IMR-90 (cell line): ENCODE data around the gene ATXN1. TPM values are rescaled to one million over a fixed set of nuclear protein-coding genes. Genes with fewer than 3 reads are reported as not detected.
A peak's percentile ranks its signal among the peaks of the same experiment; 100 is the strongest.

Experiments used
- ATAC-seq: fragments of 200-7000 bp; cut with Tn5 transposase; 2 replicates; pipeline ENCODE4 v1.9.1; 2020; ENCODE audit warnings: low read depth, mild to moderate bottlenecking, moderate library complexity
- BruUV-seq: library from RNA; stranded (reverse); fragments of 400-500 nt; replicated peaks from 2 replicates; lab custom pipeline; 2021; lab: Mats Ljungman, UMichigan
- CTCF ChIA-PET: fragments of 300-600 bp; formaldehyde crosslinking; extraction: SDS; loops from one replicate; lab custom pipeline; 2021; ENCODE audit warnings: antibody characterized with exemption; lab: Yijun Ruan, JAX
- POLR2A ChIA-PET: fragments of 300-600 bp; sonication (Branson Sonifier 250); formaldehyde crosslinking; loops from one replicate; lab custom pipeline; 2022; ENCODE audit warnings: antibody characterized with exemption; ENCODE audit not compliant: unreplicated experiment; lab: Charles Lee
- DNase-seq: peaks from one replicate; pipeline ENCODE4 v3.0.0; 2013
- H2AFZ ChIP-seq: replicated peaks from 2 replicates; pipeline ENCODE3; 2013; ENCODE audit warnings: low read length, mild to moderate bottlenecking; ENCODE audit not compliant: poor library complexity
- H2AK5ac ChIP-seq: 2 replicates; pipeline ENCODE4 v1.6.1; 2013; ENCODE audit warnings: low read depth, low read length, inconsistent platforms
- H2AK9ac ChIP-seq: replicated peaks from 2 replicates; pipeline ENCODE3; 2013; ENCODE audit warnings: mild to moderate bottlenecking, low read depth, low read length, moderate library complexity; ENCODE audit not compliant: poor library complexity
- H2BK120ac ChIP-seq: 2 replicates; pipeline ENCODE4 v1.6.1; 2013; ENCODE audit warnings: low read depth, low read length, inconsistent platforms
- H2BK15ac ChIP-seq: 3 replicates; pipeline ENCODE4 v1.6.1; 2013; ENCODE audit warnings: low read depth, low read length, inconsistent platforms
- H2BK20ac ChIP-seq: 2 replicates; pipeline ENCODE4 v1.6.1; 2013; ENCODE audit warnings: low read depth, mild to moderate bottlenecking, inconsistent platforms, low read length, moderate library complexity
- H2BK5ac ChIP-seq: 2 replicates; pipeline ENCODE4 v1.6.1; 2013; ENCODE audit warnings: mild to moderate bottlenecking, low read depth, low read length, inconsistent platforms; ENCODE audit not compliant: poor library complexity, severe bottlenecking
- H3K14ac ChIP-seq: replicated peaks from 2 replicates; pipeline ENCODE4 v1.6.1; 2013; ENCODE audit warnings: low read depth, low read length, inconsistent platforms
- H3K18ac ChIP-seq: 2 replicates; pipeline ENCODE4 v1.6.1; 2013; ENCODE audit warnings: low read depth, low read length, control low read depth
- H3K23ac ChIP-seq: 2 replicates; pipeline ENCODE4 v1.6.1; 2013; ENCODE audit warnings: low read depth, low read length, inconsistent platforms
- H3K27ac ChIP-seq: 2 replicates; pipeline ENCODE4 v1.5.1; 2013; ENCODE audit warnings: mild to moderate bottlenecking, control low read depth, low read length; ENCODE audit not compliant: insufficient read depth
- H3K27me3 ChIP-seq: 2 replicates; pipeline ENCODE4 v1.6.1; 2013; ENCODE audit warnings: low read length; ENCODE audit not compliant: control insufficient read depth, insufficient read depth
- H3K36me3 ChIP-seq: 2 replicates; pipeline ENCODE4 v1.6.1; 2013; ENCODE audit warnings: low read length, mixed read lengths; ENCODE audit not compliant: control insufficient read depth, insufficient read depth
- H3K4ac ChIP-seq: 2 replicates; pipeline ENCODE4 v1.6.1; 2013; ENCODE audit warnings: low read depth, low read length, inconsistent platforms
- H3K4me1 ChIP-seq: 2 replicates; pipeline ENCODE4 v1.6.1; 2013; ENCODE audit warnings: low read length, mixed read lengths; ENCODE audit not compliant: control insufficient read depth, insufficient read depth
- H3K4me2 ChIP-seq: 2 replicates; pipeline ENCODE4 v1.6.1; 2013; ENCODE audit warnings: low read depth, mild to moderate bottlenecking, control low read depth, low read length, moderate library complexity
- H3K4me3 ChIP-seq: 2 replicates; pipeline ENCODE4 v1.5.1; 2013; ENCODE audit warnings: low read depth, mild to moderate bottlenecking, control low read depth, low read length, moderate library complexity; ENCODE audit not compliant: insufficient read depth
- H3K56ac ChIP-seq: 2 replicates; pipeline ENCODE4 v1.6.1; 2013; ENCODE audit warnings: low read length, inconsistent platforms; ENCODE audit not compliant: insufficient read depth; ENCODE audit errors: extremely low read depth
- H3K79me1 ChIP-seq, 2 experiments: 2 replicates each; pipeline ENCODE4 v1.6.1; 2013; ENCODE audit warnings: low read length in 2 of 2, inconsistent platforms in 1 of 2, low read depth in 1 of 2
- H3K9ac ChIP-seq: 2 replicates; pipeline ENCODE4 v1.6.1; 2013; ENCODE audit warnings: low read depth, low read length, control low read depth
- H3K9me1 ChIP-seq: 2 replicates; pipeline ENCODE4 v1.6.1; 2013; ENCODE audit warnings: low read length, inconsistent platforms; ENCODE audit not compliant: insufficient read depth
- H3K9me3 ChIP-seq: 2 replicates; pipeline ENCODE4 v1.6.1; 2013; ENCODE audit warnings: low read length; ENCODE audit not compliant: control insufficient read depth, insufficient read depth
- H4K20me1 ChIP-seq: 2 replicates; pipeline ENCODE4 v1.6.1; 2013; ENCODE audit warnings: low read length, inconsistent platforms; ENCODE audit not compliant: insufficient read depth
- H4K5ac ChIP-seq: 2 replicates; pipeline ENCODE4 v1.6.1; 2013; ENCODE audit warnings: mild to moderate bottlenecking, low read depth, low read length, control low read depth
- H4K8ac ChIP-seq, 2 experiments: 2 replicates each; pipeline ENCODE4 v1.6.1; 2013; ENCODE audit warnings: low read depth in 2 of 2, low read length in 2 of 2, control low read depth in 1 of 2, inconsistent platforms in 1 of 2
- H4K91ac ChIP-seq: 2 replicates; pipeline ENCODE4 v1.6.1; 2013; ENCODE audit warnings: low read depth, low read length, inconsistent platforms; ENCODE audit not compliant: insufficient read depth
- ELK1 ChIP-seq: fragments of 150-350 bp; IDR thresholded peaks from 2 replicates; pipeline ENCODE4 v1.6.1; 2016; ENCODE audit warnings: low read depth, mild to moderate bottlenecking, low read length, moderate library complexity, borderline replicate concordance
- FOS ChIP-seq: fragments of 150-350 bp; IDR thresholded peaks from 2 replicates; pipeline ENCODE4 v1.6.1; 2016; ENCODE audit warnings: low read depth, low read length
- MXI1 ChIP-seq: IDR thresholded peaks from 2 replicates; pipeline ENCODE4 v1.6.1; 2012; ENCODE audit warnings: low read depth, mild to moderate bottlenecking, low read length, moderate library complexity, borderline replicate concordance
- POLR2A ChIP-seq: IDR thresholded peaks from 2 replicates; pipeline ENCODE4 v1.6.1; 2012; ENCODE audit warnings: mild to moderate bottlenecking, low read depth, low read length
- RAD21 ChIP-seq: IDR thresholded peaks from 2 replicates; pipeline ENCODE4 v1.6.1; 2012; ENCODE audit warnings: low read length, improper control_type of control experiment
- WGBS, 2 experiments: methylation state at CpG; one replicate each; pipeline versions ENCODE4 v1.1.5 to v1.1.7; 2013; ENCODE audit warnings: missing lambda C conversion rate in 2 of 2; ENCODE audit not compliant: insufficient read length in 1 of 2; ENCODE audit errors: extremely low coverage in 2 of 2; 5-methylcytosine and 5-hydroxymethylcytosine counted together
- dilution Hi-C: fragments of 300-500 bp; cut with HindIII; formaldehyde crosslinking; loops from one replicate; pipeline ENCODE4 v1.14.3; 2018; ENCODE audit warnings: low sequenced_read_pairs; ENCODE audit not compliant: unreplicated experiment
- in situ Hi-C: fragments of 300-500 bp; cut with MboI; formaldehyde crosslinking; loops from 3 replicates; pipeline ENCODE4 v1.14.3; 2019; ENCODE audit warnings: low sequenced_read_pairs, inconsistent platforms, mixed read lengths
- intact Hi-C: fragments of 100-400 bp; cut with micrococcal nuclease; formaldehyde crosslinking; loops from 2 replicates; pipeline ENCODE4 v1.10.0; 2022
- polyA plus RNA-seq, 3 experiments: library from polyadenylated mRNA; depleted of rRNA; stranded (reverse); fragments of >200 nt; gene quantifications; 2 replicates each; pipeline ENCODE4 v1.2.3, GENCODE V29; 2012; ENCODE audit warnings: low replicate concordance in 1 of 3
- total RNA-seq: library from RNA; depleted of rRNA; stranded (reverse); fragments of >200 nt; gene quantifications from 2 replicates; pipeline ENCODE4 v1.2.3, GENCODE V29; 2012

The ATXN1 gene
- total and polyA plus RNA-seq, 2 of the 4 experiments (the other 2 are of a cell fraction): 7.3 to 11.1 TPM

- TF ChIP-seq POLR2A: no peak
- no peak for TF ChIP-seq ELK1
- no peak for TF ChIP-seq RAD21
- no peak for TF ChIP-seq FOS
- no peak for TF ChIP-seq MXI1
- Histone ChIP-seq H2BK20ac (peak overlapping the region; percentile 74; the same call in 1 of the 2 replicates), H3K4me1 (peaks cover 45% of the 10 kb centered on the region), H3K4me2 (no peak overlapping the region), H3K14ac (peak overlapping the region; percentile 33), H3K4ac (peak overlapping the region; percentile 24), H3K27me3 (no peaks in the 10 kb centered on the region), H2AK9ac (no peak overlapping the region), H3K18ac (peak overlapping the region; percentile 93), H2BK5ac (no peak overlapping the region), H3K36me3 (peaks cover 3% of the 10 kb centered on the region), H3K27ac (peak overlapping the region; percentile 42; the same call in 1 of the 2 replicates), H3K9me1 (peaks cover 22% of the 10 kb centered on the region; the same call in 1 of the 2 replicates), H3K4me3 (no peak overlapping the region), H4K91ac (peak overlapping the region; percentile 31; the same call in 1 of the 2 replicates), H3K79me1 (peaks cover 9 to 41% of the 10 kb centered on the region in 2 experiments), H3K23ac (no peak overlapping the region), H4K20me1 (no peaks in the 10 kb centered on the region), H3K9me3 (no peaks in the 10 kb centered on the region), H4K8ac (peak overlapping the region in 1 of 2 experiments; percentile 5; a peak in 2 of 4 replicates), H2BK15ac (peak overlapping the region; percentile 69; the same call in 2 of the 3 replicates), H3K56ac (no peak overlapping the region), H3K9ac (no peak overlapping the region), H4K5ac (0 out of 2 replicates have a peak overlapping the region, but pooled peaks have one; percentile 4), H2BK120ac (peak overlapping the region; percentile 67; the same call in 1 of the 2 replicates), H2AFZ (no peak overlapping the region), H2AK5ac (peak overlapping the region; percentile 48; the same call in 1 of the 2 replicates)
- BruUV-seq: no TSS peak
- POLR2A ChIA-PET: no interaction called here
- intact Hi-C loops (loop anchor here (2.0 to 10.0 kb wide), 4 partner anchors 61 to 565 kb away; partner anchors contain the start of gene ATXN1), dilution Hi-C loops (no loop called here), in situ Hi-C loops (loop anchor here (10.0 kb wide), 1 partner anchor 365 kb away; the partner anchor contains the start of gene ATXN1)
- DNase-seq (no peak), ATAC-seq (no peak)
- CTCF ChIA-PET: no interaction called here
- 60% methylated on average over 1 of the region's 5 CpGs; no CpG with 5 or more reads in 1 of the 2 experiments for WGBS, 2 experiments
Measured at GRCh38 chr6:16399695-16400094, 361.6 kb downstream of the ATXN1 start.
